Measurements from ENCODE around the gene SLC25A38. TPM values are rescaled to one million over a fixed set of nuclear protein-coding genes. Genes with fewer than 3 reads are reported as not detected.

The SLC25A38 gene
- total RNA-seq, 1 experiment from 2014 or later: 29.7 TPM

- CTCF ChIA-PET: no interaction called here
- no peaks in the 10 kb centered on the region for H3K79me2 ChIP-seq (ENCODE audit: low read length)
Measured at GRCh38 chr3:39427506-39427905, 44.3 kb downstream of the SLC25A38 start.

GRCh38 chr3:39428745-39429201, 45.6 kb downstream of the SLC25A38 start:
- Histone ChIP-seq H4K20me1 (ENCODE audit: low read length) (no peaks in the 10 kb centered on the region), H3K4me2 (ENCODE audit: low read length) (no peak overlapping the region), H3K36me3 (ENCODE audit: low read depth, low read length) (no peaks in the 10 kb centered on the region), H3K27ac (ENCODE audit: low read length) (no peak overlapping the region), H3K4me3 (ENCODE audit: low read length) (no peak overlapping the region), H3K27me3 (ENCODE audit: low read length) (no peaks in the 10 kb centered on the region), H3K79me2 (ENCODE audit: low read length) (no peaks in the 10 kb centered on the region), H3K9ac (ENCODE audit: low read length) (no peak overlapping the region), H3K9me2 (replicated peaks; ENCODE audit: low read length) (no peaks in the 10 kb centered on the region), H3F3A (ENCODE audit: low read length, unreplicated experiment) (no peaks in the 10 kb centered on the region), H3K9me3 (ENCODE audit: low read length) (no peaks in the 10 kb centered on the region), H2AFZ (ENCODE audit: low read length) (no peak overlapping the region), H3K4me1 (ENCODE audit: insufficient read depth, low read length) (peaks cover 14% of the 10 kb centered on the region)
- POLR2A ChIA-PET (ENCODE audit: unreplicated experiment): no interaction called here
- TF ChIP-seq EZH2phosphoT487 (IDR thresholded peaks at IDR 0.05; ENCODE audit: borderline replicate concordance, low read length) (no peak), CTCF (conservative IDR thresholded peaks at IDR 0.05; ENCODE audit: low read depth, low read length) (no peak), EZH2 (IDR thresholded peaks at IDR 0.05; ENCODE audit: low read length, unreplicated experiment) (no peak)
- CTCF ChIA-PET: no interaction called here
- ATAC-seq (no peak), DNase-seq (no peak)
- intact Hi-C loops (cut with micrococcal nuclease): no loop called here
- BruUV-seq (replicated peaks): no TSS peak

More at GRCh38 chr3:39427506-39427905, 44.3 kb downstream of the SLC25A38 start:
- TF ChIP-seq CTCF (conservative IDR thresholded peaks at IDR 0.05; ENCODE audit: low read depth, low read length) (no peak), EZH2 (IDR thresholded peaks at IDR 0.05; ENCODE audit: low read length, unreplicated experiment) (no peak), EZH2phosphoT487 (IDR thresholded peaks at IDR 0.05; ENCODE audit: borderline replicate concordance, low read length) (no peak)
- Histone ChIP-seq H3K9me2 (replicated peaks; ENCODE audit: low read length) (no peaks in the 10 kb centered on the region), H3K4me1 (ENCODE audit: insufficient read depth, low read length) (peaks cover 7% of the 10 kb centered on the region; the same call in 1 of the 2 replicates), H3K4me2 (ENCODE audit: low read length) (no peak overlapping the region), H3K36me3 (ENCODE audit: low read depth, low read length) (no peaks in the 10 kb centered on the region), H3F3A (ENCODE audit: low read length, unreplicated experiment) (no peaks in the 10 kb centered on the region), H3K9me3 (ENCODE audit: low read length) (no peaks in the 10 kb centered on the region), H3K9ac (ENCODE audit: low read length) (no peak overlapping the region), H3K4me3 (ENCODE audit: low read length) (no peak overlapping the region), H4K20me1 (ENCODE audit: low read length) (no peaks in the 10 kb centered on the region), H3K27me3 (ENCODE audit: low read length) (no peaks in the 10 kb centered on the region), H3K27ac (ENCODE audit: low read length) (no peak overlapping the region), H2AFZ (ENCODE audit: low read length) (no peak overlapping the region)
- intact Hi-C loops (cut with micrococcal nuclease): no loop called here
- no peak for ATAC-seq
- POLR2A ChIA-PET (ENCODE audit: unreplicated experiment): no interaction called here
- DNase-seq: no peak
- BruUV-seq (replicated peaks): no TSS peak

GRCh38 chr3:39429466-39429865, 46.3 kb downstream of the SLC25A38 start:
- ChIA-PET POLR2A (ENCODE audit: unreplicated experiment) (no interaction called here), CTCF (no interaction called here)
- no peak overlapping the region for H3K4me3 ChIP-seq (ENCODE audit: low read length)
- H3K36me3 ChIP-seq (ENCODE audit: low read depth, low read length): no peaks in the 10 kb centered on the region
- H3K9me2 ChIP-seq (replicated peaks; ENCODE audit: low read length): no peaks in the 10 kb centered on the region
- DNase-seq (no peak), ATAC-seq (no peak)
- no TSS peak for BruUV-seq (replicated peaks)
- no peaks in the 10 kb centered on the region for H3K9me3 ChIP-seq (ENCODE audit: low read length)
- no peaks in the 10 kb centered on the region for H4K20me1 ChIP-seq (ENCODE audit: low read length)
- H3F3A ChIP-seq (ENCODE audit: low read length, unreplicated experiment): no peaks in the 10 kb centered on the region
- H3K4me2 ChIP-seq (ENCODE audit: low read length): no peak overlapping the region
- no peak overlapping the region for H3K9ac ChIP-seq (ENCODE audit: low read length)
- intact Hi-C loops (cut with micrococcal nuclease): no loop called here
- no peaks in the 10 kb centered on the region for H3K79me2 ChIP-seq (ENCODE audit: low read length)
- no peak overlapping the region for H3K27ac ChIP-seq (ENCODE audit: low read length)
- TF ChIP-seq EZH2phosphoT487 (IDR thresholded peaks at IDR 0.05; ENCODE audit: borderline replicate concordance, low read length) (no peak), EZH2 (IDR thresholded peaks at IDR 0.05; ENCODE audit: low read length, unreplicated experiment) (no peak), CTCF (conservative IDR thresholded peaks at IDR 0.05; ENCODE audit: low read depth, low read length) (no peak)
- H3K27me3 ChIP-seq (ENCODE audit: low read length): no peaks in the 10 kb centered on the region
- peaks cover 16% of the 10 kb centered on the region for H3K4me1 ChIP-seq (ENCODE audit: insufficient read depth, low read length)
- H2AFZ ChIP-seq (ENCODE audit: low read length): no peak overlapping the region

Data from PC-3 (cell line).